Upper lobe of left lung (tissue), 4 donors: ENCODE measurements around the gene RBM41.

Source experiments
- CTCF ChIP-seq, 6 experiments: fragments of 450-650 bp in 4 of 6; fragments of 200-600 bp in 2 of 6; sonication (generic) in 2 of 6; IDR thresholded peaks; one replicate each; pipeline ENCODE4 v1.5.1; 2016 to 2019; ENCODE audit warnings: antibody characterized with exemption in 6 of 6
- EP300 ChIP-seq, 4 donors: sonication (generic); formaldehyde crosslinking; IDR thresholded peaks; one replicate each; pipeline ENCODE4 v1.5.1; 2017; ENCODE audit warnings: antibody characterized with exemption in 4 of 4, control low read depth in 2 of 4
- POLR2A ChIP-seq, 4 donors: fragments of 450-650 bp; IDR thresholded peaks; one replicate each; pipeline ENCODE4 v1.5.1; 2016 to 2017; ENCODE audit warnings: antibody characterized with exemption in 4 of 4, mild to moderate bottlenecking in 2 of 4
- POLR2AphosphoS5 ChIP-seq, 2 donors: sonication (generic); formaldehyde crosslinking; IDR thresholded peaks; one replicate each; pipeline ENCODE4 v1.5.1; 2017; ENCODE audit warnings: antibody characterized with exemption in 2 of 2

GRCh38 chrX:107054978-107055377 is 63.6 kb downstream of the RBM41 start:
- no peak for TF ChIP-seq EP300 (IDR thresholded peaks at IDR 0.05)
- TF ChIP-seq CTCF (IDR thresholded peaks at IDR 0.05) = no peak
- no peak for TF ChIP-seq POLR2A (IDR thresholded peaks at IDR 0.05)
- no peak for TF ChIP-seq POLR2AphosphoS5 (IDR thresholded peaks at IDR 0.05)
